NCI-H2196 treated with DMSO at 0.1 percent for 48 hours (cell line): ENCODE results near the gene MPDU1.
"Not testable (repeated sequence)": the region's sequence is repeated elsewhere in the genome, so short reads cannot be mapped to it uniquely, and the experiment has no call there.

ENCODE experiments used
- DNase-seq: peaks from one replicate; lab custom pipeline; 2025; ENCODE audit not compliant: unreplicated experiment; lab: John Stamatoyannopoulos, UW

The MPDU1 gene

GRCh38 chr17:7580604-7581575 lies 2.8 kb upstream of the MPDU1 start:
- no peak for DNase-seq

- DNase-seq, result no peak
Measured at GRCh38 chr17:7582396-7583252, 1.0 kb upstream of the MPDU1 start.

- no peak for DNase-seq
Measured at GRCh38 chr17:7586673-7587419, 3.2 kb downstream of the MPDU1 start.

GRCh38 chr17:7587420-7588151 lies 3.9 kb downstream of the MPDU1 start:
- DNase-seq, result no peak

- no peak for DNase-seq
Measured at GRCh38 chr17:7588553-7589203, 5.0 kb downstream of the MPDU1 start.

- DNase-seq, result no peak
Measured at GRCh38 chr17:7589204-7589868, 5.7 kb downstream of the MPDU1 start.

GRCh38 chr17:7589891-7590691 lies 6.4 kb downstream of the MPDU1 start, which contains the start of gene SOX15:
SOX15 (minus strand) TSS chr17:7590094; CDS start chr17:7589676, 418 bp downstream.
- no peak for DNase-seq

- DNase-seq, result no peak
Measured at GRCh38 chr17:7590743-7591142, 7.1 kb downstream of the MPDU1 start.

- no peak for DNase-seq
Measured at GRCh38 chr17:7591596-7591995, 7.9 kb downstream of the MPDU1 start.

- DNase-seq, result no peak
Measured at GRCh38 chr17:7592422-7593021, 8.9 kb downstream of the MPDU1 start.

GRCh38 chr17:7593296-7593695 lies 9.6 kb downstream of the MPDU1 start:
- DNase-seq, result no peak

- DNase-seq, result not testable (repeated sequence)
Measured at GRCh38 chr17:7597561-7597960, 13.9 kb downstream of the MPDU1 start.

GRCh38 chr17:7606280-7606679 lies 22.6 kb downstream of the MPDU1 start:
- DNase-seq, result no peak

- DNase-seq, result no peak
Measured at GRCh38 chr17:7610641-7611040, 27.0 kb downstream of the MPDU1 start.

- DNase-seq, result no peak
Measured at GRCh38 chr17:7611635-7612293, 28.1 kb downstream of the MPDU1 start.

- no peak for DNase-seq
Measured at GRCh38 chr17:7612294-7612640, 28.6 kb downstream of the MPDU1 start.

- DNase-seq, result no peak
Measured at GRCh38 chr17:7613769-7614424, 30.2 kb downstream of the MPDU1 start.
